GM18507 (cell line): Measurements from ENCODE around the gene LMAN2L.

ENCODE experiments used
- DNase-seq: peaks from one replicate; pipeline ENCODE4 v3.0.0; 2011; ENCODE audit warnings: low read depth; ENCODE audit not compliant: insufficient read length; ENCODE audit errors: extremely low spot score
- FAIRE-seq: peaks from 2 replicates; lab custom pipeline; 2011; peaks lifted over from hg19 to GRCh38; lab: Jason Lieb, UNC

Gene LMAN2L

DNA sequence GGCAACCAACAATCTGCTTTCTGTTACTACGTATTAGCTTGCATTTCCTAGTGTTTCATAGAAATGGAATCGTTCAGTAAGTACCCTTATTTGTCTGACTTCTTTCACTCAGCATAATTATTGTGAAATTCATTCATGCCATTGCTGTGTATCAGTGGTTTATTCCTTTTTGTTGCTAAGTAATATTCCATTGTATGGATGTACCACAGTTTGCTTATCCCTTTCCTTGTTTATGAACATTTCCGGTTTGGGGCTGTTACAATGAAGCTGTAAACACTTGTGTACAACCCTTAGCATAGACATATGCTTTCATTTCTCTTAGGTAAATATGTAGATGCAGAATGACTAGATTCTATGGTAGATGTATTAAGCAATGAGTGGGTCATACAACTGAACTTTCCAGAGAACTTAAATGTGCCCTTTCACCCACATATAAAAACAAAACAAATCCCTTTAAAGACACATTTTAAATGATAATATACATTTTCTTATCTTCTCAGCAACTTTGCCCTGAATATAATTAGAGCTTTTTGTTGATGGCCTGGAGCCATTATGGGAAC, 75.4 kb downstream of the LMAN2L start:
- FAIRE-seq (no peak), DNase-seq (no peak)

DNA sequence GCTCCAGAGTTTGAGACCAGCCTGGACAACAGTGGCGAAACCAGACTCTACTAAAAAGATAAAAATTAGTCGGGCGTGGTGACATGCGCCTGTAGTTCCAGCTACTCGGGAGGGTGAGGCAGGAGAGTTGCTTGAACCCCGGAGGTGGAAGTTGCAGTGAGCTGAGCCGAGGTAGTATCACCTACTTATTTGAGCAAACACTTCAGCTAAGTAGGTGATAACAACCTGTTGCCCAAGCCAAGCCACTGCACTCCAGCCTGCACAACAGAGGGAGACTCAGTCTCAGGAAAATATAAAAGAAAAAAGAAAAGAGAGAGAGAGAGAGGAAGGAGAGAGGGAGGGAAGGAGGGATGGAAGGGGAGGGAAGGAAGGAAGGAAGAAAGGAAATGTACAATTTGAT, 76.0 kb downstream of the LMAN2L start:
- FAIRE-seq (no peak), DNase-seq (no peak)

DNA sequence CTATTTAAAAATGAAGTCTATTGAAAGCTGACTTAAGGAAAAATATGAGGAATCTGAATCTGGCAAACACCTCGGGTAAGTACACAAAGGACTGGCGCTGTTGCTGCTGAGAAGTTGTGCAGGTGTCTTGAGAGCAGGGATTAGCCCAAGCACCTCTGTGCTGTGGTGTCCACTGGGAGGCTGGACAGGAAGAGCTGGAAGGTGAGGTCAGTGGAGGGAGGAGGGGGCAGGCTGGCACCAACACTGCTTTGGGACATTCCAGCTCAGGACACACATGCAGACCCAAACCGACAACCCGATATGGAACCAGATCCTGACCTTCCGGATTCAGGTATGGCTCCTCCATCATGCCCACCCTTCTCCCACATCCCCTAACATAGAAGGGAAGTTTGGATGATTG, 76.7 kb downstream of the LMAN2L start:
- no peak for FAIRE-seq
- DNase-seq, result no peak

DNA sequence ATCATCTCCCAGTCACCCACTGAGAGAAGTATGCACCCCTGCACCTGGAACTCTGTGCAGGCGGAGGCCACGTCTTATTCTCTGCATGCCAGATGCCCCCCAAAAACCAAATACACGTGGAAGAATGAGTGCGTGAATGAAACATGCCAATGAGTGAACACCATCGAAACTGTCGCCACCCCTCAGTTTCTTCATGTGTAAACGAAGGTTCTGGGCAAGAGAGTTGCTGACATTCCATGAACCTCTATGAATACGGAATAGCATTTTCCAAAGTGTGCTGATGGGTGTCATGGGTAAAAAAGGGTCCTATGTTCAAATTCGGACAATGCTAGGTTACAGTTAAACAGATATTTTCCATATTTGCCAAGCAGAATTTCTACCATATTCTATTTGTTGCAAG, 77.5 kb downstream of the LMAN2L start:
- no peak for FAIRE-seq

DNA sequence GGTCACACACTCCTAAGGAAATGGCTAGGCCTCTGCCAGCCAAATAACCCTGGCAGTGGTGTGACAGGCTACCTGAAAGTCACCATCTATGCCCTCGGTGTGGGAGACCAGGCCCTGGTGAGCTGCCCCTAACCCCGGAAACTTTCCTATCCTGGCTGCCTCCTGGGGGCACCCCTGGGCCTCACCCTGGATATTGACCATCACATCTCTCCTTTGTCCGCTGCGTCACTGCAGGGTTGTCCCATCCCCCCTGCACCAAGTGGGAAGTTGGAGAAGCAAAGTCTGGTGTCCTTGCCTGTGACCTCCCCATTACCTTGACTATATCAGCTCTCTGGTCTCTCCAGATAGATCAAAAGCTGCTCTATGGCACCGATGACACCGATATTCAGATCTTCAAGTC, 78.5 kb downstream of the LMAN2L start:
- DNase-seq, result no peak
- FAIRE-seq, result no peak

More for the DNA sequence above, 77.5 kb downstream of the LMAN2L start:
- no peak for DNase-seq

DNA sequence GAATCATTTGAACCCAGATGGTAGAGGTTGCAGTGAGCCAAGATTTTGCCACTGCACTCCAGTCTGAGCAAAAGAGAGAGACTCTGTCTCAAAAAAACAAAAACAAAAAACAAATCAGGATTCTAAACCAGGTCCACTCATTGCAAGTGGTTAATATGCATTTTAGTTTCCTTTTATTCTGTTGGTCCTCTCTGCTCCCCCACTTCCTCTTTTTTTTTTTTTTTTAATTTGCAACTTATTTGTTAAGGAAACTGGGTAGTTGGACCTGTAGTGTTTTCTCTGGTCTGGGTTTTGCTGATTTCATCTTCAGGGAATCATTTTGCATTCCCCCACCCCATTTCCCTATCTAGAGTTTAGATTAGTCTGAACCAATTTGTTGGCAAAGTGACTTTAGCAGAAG, 83.3 kb downstream of the LMAN2L start:
- FAIRE-seq (no peak), DNase-seq (no peak)
